HCT116 (cell line): Measurements from ENCODE around the gene GNG2. TPM values are rescaled to one million over a fixed set of nuclear protein-coding genes. Genes with fewer than 3 reads are reported as not detected.

Experiments
- ATAC-seq: fragments of 200-7000 bp; cut with Tn5 transposase; 2 replicates; pipeline ENCODE4 v1.9.1; 2020; ENCODE audit warnings: mild to moderate bottlenecking, moderate library complexity
- BruUV-seq: library from RNA; stranded (reverse); fragments of 400-500 nt; replicated peaks from 2 replicates; lab custom pipeline; 2021; lab: Mats Ljungman, UMichigan
- CTCF ChIA-PET: fragments of 300-600 bp; sonication (Branson Sonifier 250); formaldehyde crosslinking; loops from one replicate; lab custom pipeline; 2021; ENCODE audit warnings: antibody characterized with exemption; lab: Charles Lee
- POLR2A ChIA-PET: fragments of 300-600, 350-600 bp; sonication (Branson Sonifier 250); formaldehyde crosslinking; loops from one replicate; lab custom pipeline; 2021; ENCODE audit warnings: antibody characterized with exemption; lab: Charles Lee
- RAD21 ChIA-PET, 2 experiments: fragments of 300-600 bp; sonication (Branson Sonifier 250); formaldehyde crosslinking; loops; one replicate each; lab custom pipeline; 2023; ENCODE audit warnings: low total read pairs in 2 of 2; ENCODE audit not compliant: uncharacterized antibody in 2 of 2, unreplicated experiment in 2 of 2, low non-redundant PET in 1 of 2; lab: Charles Lee
- DNase-seq: peaks from one replicate; pipeline ENCODE4 v3.0.0-alpha.2; 2010; ENCODE audit warnings: low read depth, low spot score
- H2AFZ ChIP-seq: fragments of 200-600 bp; shearing (Covaris generic), sonication (generic); 2 replicates; pipeline ENCODE4 v1.6.1; 2017; ENCODE audit warnings: low read depth, mixed run types, mixed read lengths, antibody characterized with exemption, low read length; ENCODE audit not compliant: poor library complexity, severe bottlenecking
- H3K27ac ChIP-seq: 2 replicates; pipeline ENCODE4 v1.5.1; 2012; ENCODE audit warnings: low read depth, low read length
- H3K27me3 ChIP-seq: fragments of 200-600 bp; sonication (generic); 2 replicates; pipeline ENCODE4 v1.6.1; 2016; ENCODE audit warnings: mixed run types, low read length, mixed read lengths; ENCODE audit not compliant: insufficient read depth
- H3K36me3 ChIP-seq, 2 experiments: fragments of 200-500 bp in 1 of 2; fragments of 200-600 bp in 1 of 2; sonication (Bioruptor generic) in 1 of 2; sonication (generic) in 1 of 2; 2 replicates each; pipeline versions ENCODE4 v1.5.1 to v1.6.1; 2014 to 2016; ENCODE audit warnings: low read length in 2 of 2, inconsistent platforms in 1 of 2, mixed read lengths in 1 of 2, mixed run types in 1 of 2; ENCODE audit not compliant: insufficient read depth in 2 of 2, control insufficient read depth in 1 of 2
- H3K4me1 ChIP-seq, 2 experiments: fragments of 200-600 bp in 1 of 2; sonication (generic) in 1 of 2; 2 replicates each; pipeline versions ENCODE4 v1.5.1 to v1.6.1; 2012 to 2017; ENCODE audit warnings: low read length in 2 of 2, inconsistent platforms in 1 of 2, mild to moderate bottlenecking in 1 of 2, mixed read lengths in 1 of 2, mixed run types in 1 of 2, moderate library complexity in 1 of 2; ENCODE audit not compliant: insufficient read depth in 2 of 2, control insufficient read depth in 1 of 2
- H3K4me2 ChIP-seq: fragments of 200-600 bp; sonication (generic); 2 replicates; pipeline ENCODE4 v1.6.1; 2017; ENCODE audit warnings: mixed run types, low read length, mixed read lengths
- H3K4me3 ChIP-seq, 2 experiments: fragments of 200-600 bp in 1 of 2; sonication (generic) in 1 of 2; replicated peaks in 1 of 2; 2 replicates each; pipeline ENCODE4 v1.5.1; 2011 to 2016; ENCODE audit warnings: low read length in 2 of 2, control low read depth in 1 of 2, low read depth in 1 of 2, mild to moderate bottlenecking in 1 of 2, mixed read lengths in 1 of 2, mixed run types in 1 of 2
- H3K79me2 ChIP-seq: fragments of 200-600 bp; sonication (generic); 2 replicates; pipeline ENCODE4 v1.6.1; 2017; ENCODE audit warnings: mild to moderate bottlenecking, mixed run types, low read length, moderate library complexity, mixed read lengths; ENCODE audit not compliant: insufficient read depth
- H3K9ac ChIP-seq: fragments of 200-600 bp; sonication (generic); 2 replicates; pipeline ENCODE4 v1.6.1; 2016; ENCODE audit warnings: low read length, mixed read lengths
- H3K9me2 ChIP-seq: fragments of 200-600 bp; sonication (generic), shearing (Covaris generic); 2 replicates; pipeline ENCODE4 v1.6.1; 2017; ENCODE audit warnings: mixed run types, mild to moderate bottlenecking, moderate library complexity; ENCODE audit not compliant: insufficient read depth
- H3K9me3 ChIP-seq, 2 experiments: fragments of 200-500 bp in 1 of 2; fragments of 200-600 bp in 1 of 2; sonication (Bioruptor generic) in 1 of 2; sonication (generic) in 1 of 2; 2 replicates each; pipeline ENCODE4 v1.6.1; 2014 to 2017; ENCODE audit warnings: low read length in 2 of 2, mixed read lengths in 2 of 2, inconsistent platforms in 1 of 2, low read depth in 1 of 2, mild to moderate bottlenecking in 1 of 2, mixed run types in 1 of 2, moderate library complexity in 1 of 2; ENCODE audit not compliant: control insufficient read depth in 1 of 2, insufficient read depth in 1 of 2
- H4K20me1 ChIP-seq: fragments of 200-600 bp; sonication (generic), shearing (Covaris generic); 2 replicates; pipeline ENCODE4 v1.6.1; 2017; ENCODE audit warnings: mixed run types, mild to moderate bottlenecking, moderate library complexity; ENCODE audit not compliant: insufficient read depth
- CBX3 ChIP-seq: IDR thresholded peaks from 2 replicates; pipeline ENCODE4 v1.6.1; 2012; ENCODE audit warnings: low read depth
- FOSL1 ChIP-seq: IDR thresholded peaks from 2 replicates; pipeline ENCODE4 v1.6.1; 2012; ENCODE audit warnings: low read depth
- POLR2A ChIP-seq: IDR thresholded peaks from 2 replicates; pipeline ENCODE4 v1.7.0; 2011; ENCODE audit warnings: borderline replicate concordance; ENCODE audit not compliant: insufficient read depth, insufficient read length; ENCODE audit errors: extremely low read depth
- RAD21 ChIP-seq: IDR thresholded peaks from 2 replicates; pipeline ENCODE4 v1.6.1; 2012; ENCODE audit warnings: low read depth, mild to moderate bottlenecking
- SIN3A ChIP-seq: IDR thresholded peaks from 2 replicates; pipeline ENCODE4 v1.6.1; 2012; ENCODE audit warnings: low read depth
- SRF ChIP-seq: IDR thresholded peaks from 2 replicates; pipeline ENCODE4 v1.6.1; 2012; ENCODE audit warnings: low read depth
- ZBTB33 ChIP-seq: IDR thresholded peaks from 2 replicates; pipeline ENCODE4 v1.6.1; 2011; ENCODE audit warnings: mild to moderate bottlenecking, low read length, moderate library complexity; ENCODE audit not compliant: insufficient replicate concordance; ENCODE audit errors: extremely low read depth
- ZFX ChIP-seq: fragments of 450-650 bp; IDR thresholded peaks from 2 replicates; pipeline ENCODE4 v1.6.1; 2017
- ZNF274 ChIP-seq: fragments of 200-500 bp; sonication (Bioruptor generic); IDR thresholded peaks from 2 replicates; pipeline ENCODE4 v1.6.1; 2014; ENCODE audit warnings: mild to moderate bottlenecking, low read depth, low read length, inconsistent platforms
- intact Hi-C: fragments of 100-400 bp; cut with micrococcal nuclease; formaldehyde crosslinking; loops from 2 replicates; pipeline ENCODE4 v1.10.0; 2022
- total RNA-seq: library from RNA; stranded (reverse); gene quantifications from one replicate; pipeline ENCODE4 v1.2.1, GENCODE V29; 2021; ENCODE audit not compliant: unreplicated experiment

Gene GNG2
- total RNA-seq, 1 experiment from 2014 or later, result 0.74 TPM

DNA sequence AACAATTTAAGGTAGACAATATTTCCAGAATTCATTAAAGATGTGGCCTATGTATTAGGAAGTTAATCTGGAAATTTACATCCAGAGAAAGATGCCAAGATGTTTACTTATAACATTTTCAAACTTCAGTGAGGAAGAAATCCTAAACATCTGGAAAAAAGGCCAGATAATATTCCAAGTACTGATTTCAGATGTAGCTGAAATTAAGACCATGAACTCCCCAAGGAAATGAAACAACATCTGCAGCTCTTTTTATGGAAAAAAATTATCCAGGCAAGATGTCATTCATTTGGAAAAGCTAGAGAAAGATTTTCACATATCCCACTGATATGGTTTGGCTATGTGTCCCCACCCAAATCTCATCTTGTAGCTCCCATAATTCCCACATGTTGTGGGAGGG lies 35.0 kb downstream of the GNG2 start:
- intact Hi-C loops, result no loop called here

More for the DNA sequence above, 35.0 kb downstream of the GNG2 start:
- Histone ChIP-seq H3K79me2 (no peaks in the 10 kb centered on the region), H4K20me1 (no peaks in the 10 kb centered on the region), H3K27ac (no peak overlapping the region), H2AFZ (no peak overlapping the region), H3K36me3 (no peaks in the 10 kb centered on the region), H3K27me3 (no peaks in the 10 kb centered on the region), H3K9ac (no peak overlapping the region), H3K4me1 (no peaks in the 10 kb centered on the region), H3K9me3 (no peaks in the 10 kb centered on the region), H3K9me2 (0 out of 2 replicates have a peak, but pooled peaks cover 3% of the 10 kb centered on the region), H3K4me3 (no peak overlapping the region), H3K4me2 (no peak overlapping the region)
- TF ChIP-seq SIN3A (no peak), RAD21 (no peak), FOSL1 (no peak), POLR2A (no peak), SRF (no peak), ZNF274 (no peak), ZBTB33 (no peak), CBX3 (no peak), ZFX (no peak)
- ATAC-seq (no peak), DNase-seq (no peak)
- ChIA-PET POLR2A (no interaction called here), CTCF (no interaction called here), RAD21 (no interaction called here)
- no TSS peak for BruUV-seq
